DOHH2 (cell line): ENCODE results near the gene LOXHD1.

Source experiments
- CTCF ChIP-seq: fragments of 200-600 bp; sonication (generic); IDR thresholded peaks from one replicate; pipeline ENCODE4 v1.5.1; 2014; ENCODE audit warnings: antibody characterized with exemption, mild to moderate bottlenecking, low read depth, low read length; ENCODE audit not compliant: poor library complexity, severe bottlenecking
- EZH2phosphoT487 ChIP-seq: fragments of 200-600 bp; sonication (generic); IDR thresholded peaks from 2 replicates; pipeline ENCODE4 v1.6.1; 2017; ENCODE audit warnings: borderline replicate concordance, mild to moderate bottlenecking, antibody characterized with exemption, low read length, moderate library complexity, mixed read lengths

DNA sequence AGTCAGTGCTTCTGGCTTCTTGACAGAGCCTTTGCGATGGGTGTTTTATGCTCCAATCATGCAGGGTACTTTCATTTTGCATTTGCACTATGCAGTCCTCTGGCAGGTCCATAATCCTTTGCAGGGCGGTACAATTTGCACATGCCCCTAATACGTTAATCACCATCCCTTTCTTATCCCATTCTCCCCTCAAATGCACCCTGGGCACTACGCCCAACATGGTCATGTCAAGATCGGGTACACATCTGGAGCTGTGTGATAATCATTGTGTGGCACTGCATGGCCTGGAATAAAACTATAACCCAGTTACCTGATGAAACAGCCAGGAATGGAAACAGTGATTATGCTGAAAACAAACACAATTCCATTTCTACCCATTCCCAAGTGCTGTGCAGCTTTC, 27.7 kb downstream of the LOXHD1 start:
- TF ChIP-seq CTCF (no peak), EZH2phosphoT487 (no peak)
